MM.1S (cell line): ENCODE measurements around the gene LETM1.

ENCODE experiments used
- CTCF ChIP-seq: fragments of 300-600 bp; sonication (generic); IDR thresholded peaks from 2 replicates; pipeline ENCODE4 v1.5.1; 2016; ENCODE audit warnings: antibody characterized with exemption, low read length, mixed read lengths
- EZH2 ChIP-seq: fragments of 300-600 bp; sonication (generic); optimal IDR thresholded peaks from 2 replicates; pipeline ENCODE3; 2017; ENCODE audit warnings: low read depth, mild to moderate bottlenecking, antibody characterized with exemption, low read length, mixed read lengths
- EZH2phosphoT487 ChIP-seq: fragments of 300-600 bp; sonication (generic); IDR thresholded peaks from 2 replicates; pipeline ENCODE4 v1.6.1; 2018; ENCODE audit warnings: antibody characterized with exemption, low read length

GRCh38 chr4:1873291-1873690, 17.3 kb upstream of the LETM1 start:
- TF ChIP-seq CTCF, result no peak
- no peak for TF ChIP-seq EZH2
- no peak for TF ChIP-seq EZH2phosphoT487
